K562 (cell line): ENCODE results near the gene TMEM267. TPM values are rescaled to one million over a fixed set of nuclear protein-coding genes. Genes with fewer than 3 reads are reported as not detected.

Experiments used
- ATAC-seq: fragments of 200-7000 bp; cut with Tn5 transposase; 3 replicates; pipeline ENCODE4 v1.9.1; 2020; ENCODE audit warnings: moderate library complexity
- BruUV-seq: library from RNA; stranded (reverse); fragments of 400-500 nt; replicated peaks from 2 replicates; lab custom pipeline; 2021; lab: Mats Ljungman, UMichigan
- CTCF ChIA-PET: fragments of 300-600 bp; formaldehyde crosslinking; extraction: SDS; loops from one replicate; lab custom pipeline; 2021; ENCODE audit warnings: low intra/inter-chr PET ratio; lab: Yijun Ruan, JAX
- POLR2A ChIA-PET: fragments of 300-600, 350-650 bp; sonication (Branson Sonifier 250); formaldehyde crosslinking; extraction: SDS; loops from one replicate; lab custom pipeline; 2021; ENCODE audit warnings: antibody characterized with exemption, inconsistent platforms; lab: Yijun Ruan, JAX
- DNase-seq, 4 experiments: peaks; one replicate each; pipeline versions ENCODE4 v3.0.0 to v3.0.0-alpha.2; 2011 to 2018; ENCODE audit warnings: low spot score in 3 of 4, mixed read lengths in 3 of 4; ENCODE audit errors: extremely low read depth in 1 of 4
- FAIRE-seq: peaks from 2 replicates; lab custom pipeline; 2011; peaks lifted over from hg19 to GRCh38; lab: Jason Lieb, UNC
- H2AFZ ChIP-seq: 2 replicates; pipeline ENCODE4 v1.6.0; 2011; ENCODE audit warnings: low read depth, low read length, control low read depth, inconsistent platforms
- H3K27ac ChIP-seq: fragments of 200-600 bp; 3 replicates; pipeline ENCODE4 v1.8.0; 2011; ENCODE audit warnings: low read depth, mild to moderate bottlenecking, control low read depth, inconsistent platforms, low read length, moderate library complexity, mixed read lengths; ENCODE audit errors: extremely low read depth
- H3K27me3 ChIP-seq, 2 experiments: fragments of 300-600 bp in 1 of 2; 2 replicates in 1 of 2; 3 replicates in 1 of 2; pipeline versions ENCODE4 v1.6.0 to v1.8.0; 2011; ENCODE audit warnings: inconsistent platforms in 2 of 2, low read length in 2 of 2, mild to moderate bottlenecking in 1 of 2, mixed read lengths in 1 of 2, moderate library complexity in 1 of 2; ENCODE audit not compliant: control insufficient read depth in 2 of 2, insufficient read depth in 2 of 2
- H3K36me3 ChIP-seq: fragments of 300-600 bp; 3 replicates; pipeline ENCODE4 v1.8.0; 2011; ENCODE audit warnings: mild to moderate bottlenecking, low read length, inconsistent platforms; ENCODE audit not compliant: control insufficient read depth, insufficient read depth
- H3K4me1 ChIP-seq, 2 experiments: fragments of 200-600 bp in 1 of 2; replicated peaks in 1 of 2; 2 replicates in 1 of 2; 3 replicates in 1 of 2; pipeline versions ENCODE4 v1.5.1 to v1.8.0; 2011; ENCODE audit warnings: inconsistent platforms in 2 of 2, low read length in 2 of 2, mild to moderate bottlenecking in 1 of 2, mixed read lengths in 1 of 2, moderate library complexity in 1 of 2; ENCODE audit not compliant: control insufficient read depth in 2 of 2, insufficient read depth in 2 of 2
- H3K4me2 ChIP-seq: 2 replicates; pipeline ENCODE4 v1.6.1; 2011; ENCODE audit warnings: low read length, control low read depth, inconsistent platforms, mixed read lengths; ENCODE audit not compliant: insufficient read depth
- H3K4me3 ChIP-seq: fragments of 200-600 bp; sonication (generic), shearing (Covaris generic); 2 replicates; pipeline ENCODE4 v1.5.1; 2016; ENCODE audit warnings: control low read depth, inconsistent platforms
- H3K79me2 ChIP-seq: fragments of 200-600 bp; 3 replicates; pipeline ENCODE4 v1.8.0; 2011; ENCODE audit warnings: low read length, inconsistent platforms; ENCODE audit not compliant: control insufficient read depth, insufficient read depth
- H3K9ac ChIP-seq, 2 experiments: 2 replicates each; pipeline versions ENCODE4 v1.6.0 to v1.6.1; 2011; ENCODE audit warnings: low read depth in 2 of 2, low read length in 2 of 2, control low read depth in 1 of 2, inconsistent platforms in 1 of 2, mild to moderate bottlenecking in 1 of 2, mixed read lengths in 1 of 2; ENCODE audit not compliant: insufficient read depth in 1 of 2
- H3K9me1 ChIP-seq: one replicate; pipeline ENCODE4 v1.6.0; 2011; ENCODE audit warnings: inconsistent platforms, mild to moderate bottlenecking, low read length, moderate library complexity; ENCODE audit not compliant: control insufficient read depth, insufficient read depth
- H3K9me3 ChIP-seq: replicated peaks from 2 replicates; pipeline ENCODE4 v1.5.1; 2011; ENCODE audit warnings: low read depth, low read length, inconsistent platforms; ENCODE audit not compliant: control insufficient read depth, insufficient read depth
- H4K20me1 ChIP-seq: replicated peaks from 2 replicates; pipeline ENCODE4 v1.6.1; 2011; ENCODE audit warnings: low read length, inconsistent platforms, mixed read lengths; ENCODE audit not compliant: control insufficient read depth, insufficient read depth
- CHCHD3 ChIP-seq: fragments of 250-450 bp; sonication (Bioruptor Pico); IDR thresholded peaks from 2 replicates; pipeline ENCODE4 v2.1.2; 2022; ENCODE audit warnings: mild to moderate bottlenecking
- DIDO1 ChIP-seq: fragments of 450-650 bp; IDR thresholded peaks from 2 replicates; pipeline ENCODE4 v1.6.1; 2016; ENCODE audit warnings: low read depth, missing biosample characterization, missing genetic modification characterization
- ELK1 ChIP-seq: sonication (generic); formaldehyde crosslinking; IDR thresholded peaks from 2 replicates; pipeline ENCODE4 v1.8.1; 2022; ENCODE audit warnings: missing genetic modification reagents
- HMG20A ChIP-seq: fragments of 450-650 bp; formaldehyde crosslinking; conservative IDR thresholded peaks from 2 replicates; pipeline ENCODE4 v1.4.0; 2020; ENCODE audit warnings: mild to moderate bottlenecking, mixed read lengths
- KDM5B ChIP-seq: fragments of 200-600 bp; sonication (generic); IDR thresholded peaks from 2 replicates; pipeline ENCODE4 v1.6.1; 2012; ENCODE audit warnings: low read depth, mild to moderate bottlenecking, moderate library complexity, low read length, control low read depth, inconsistent platforms; ENCODE audit not compliant: insufficient replicate concordance
- MCM5 ChIP-seq: fragments of 450-650 bp; IDR thresholded peaks from 2 replicates; pipeline ENCODE4 v1.6.1; 2016; ENCODE audit warnings: low read depth
- YBX1 ChIP-seq: fragments of 450-650 bp; IDR thresholded peaks from 2 replicates; pipeline ENCODE4 v1.7.1; 2016; ENCODE audit warnings: mild to moderate bottlenecking
- ZNF23 ChIP-seq: fragments of 250-450 bp; sonication (Bioruptor Pico); IDR thresholded peaks from 2 replicates; pipeline ENCODE4 v1.4.0; 2020; ENCODE audit warnings: mild to moderate bottlenecking
- WGBS: fragments of 100-300 bp; shearing (Covaris generic); methylation state at CpG from one replicate; pipeline ENCODE4 v1.1.6; 2016; ENCODE audit warnings: low coverage, mixed read lengths; ENCODE audit not compliant: insufficient coverage; ENCODE audit errors: missing lambda C conversion rate; 5-methylcytosine and 5-hydroxymethylcytosine counted together
- in situ Hi-C: fragments of 300-500 bp; cut with MboI; formaldehyde crosslinking; loops from 4 replicates; pipeline ENCODE4 v1.15.0; 2018; ENCODE audit warnings: inconsistent platforms, mixed read lengths
- intact Hi-C: fragments of 100-400 bp; cut with micrococcal nuclease; formaldehyde crosslinking; loops from 2 replicates; pipeline ENCODE4 v1.14.2; 2022
- polyA plus RNA-seq, 8 experiments: library from polyadenylated mRNA; depleted of rRNA in 4 of 8; stranded (reverse) in 5 of 8; unstranded in 3 of 8; fragments of >200 nt; fragmentation: Nextera tagmentation in 2 of 8; fragmentation: Illumina TruSeq in 1 of 8; extraction: Ambion mirVana in 2 of 8; extraction: Trizol in 1 of 8; gene quantifications; 2 replicates each; pipeline versions ENCODE4 v1.2.1 to v1.2.3, GENCODE V29; 2011 to 2014; ENCODE audit warnings: inconsistent platforms in 1 of 8, missing spikeins in 1 of 8
- total RNA-seq, 7 experiments: library from RNA; depleted of rRNA in 6 of 7; stranded (reverse); fragments of >200 nt in 6 of 7; fragmentation: Illumina TruSeq in 2 of 7; extraction: Trizol in 2 of 7; gene quantifications; 2 replicates each; pipeline versions ENCODE4 v1.2.1 to v1.2.3, GENCODE V29; 2011 to 2021; ENCODE audit warnings: low replicate concordance in 1 of 7
- TF ChIP-seq, protein P1 (sequence below): conservative IDR thresholded peaks from 2 replicates; pipeline ENCODE4 v1.6.1; 2011; ENCODE audit warnings: low read depth, mild to moderate bottlenecking, low read length; ENCODE audit not compliant: control insufficient read depth

The TMEM267 gene
- total and polyA plus RNA-seq, 9 of the 15 experiments (the other 6 are each of a cell fraction or from before 2014, with no cell fraction given) = 8.1 to 61.1 (median 17.8) TPM

DNA sequence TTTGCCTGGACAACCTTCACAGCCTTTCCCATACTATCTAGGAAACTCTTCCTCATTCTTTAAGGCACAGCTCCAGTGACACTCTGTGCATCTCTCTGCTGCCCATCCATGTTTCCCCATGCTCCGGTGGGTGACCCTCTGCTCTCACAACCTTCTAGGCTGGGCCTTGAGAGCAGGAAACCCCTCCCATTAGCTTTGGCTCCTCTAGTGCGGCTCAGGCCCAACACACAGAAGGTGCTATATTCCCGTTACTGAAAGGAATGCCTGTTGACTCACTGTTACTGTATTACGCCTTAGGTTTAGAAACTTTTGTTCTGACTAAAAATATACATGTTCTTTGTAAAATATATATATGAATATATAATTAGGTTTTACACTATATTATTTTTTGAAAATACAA, 63.4 kb downstream of the TMEM267 start:
- Histone ChIP-seq H3K79me2 (no peaks in the 10 kb centered on the region), H3K27ac (no peak overlapping the region), H3K27me3 (no peaks in the 10 kb centered on the region), H3K4me2 (no peak overlapping the region), H3K36me3 (no peaks in the 10 kb centered on the region), H3K9ac (no peak overlapping the region; a peak in 1 of 4 replicates), H3K9me1 (peaks cover 5% of the 10 kb centered on the region), H3K4me3 (no peak overlapping the region), H2AFZ (peak overlapping the region; percentile 59), H3K9me3 (no peaks in the 10 kb centered on the region), H3K4me1 (peaks cover 14 to 20% of the 10 kb centered on the region in 2 experiments), H4K20me1 (no peaks in the 10 kb centered on the region)
- ChIA-PET POLR2A (interaction anchor here (0.5 to 1.4 kb wide), 3 partner anchors 9 to 1202 kb away, joined by 3 to 4 read pairs (median 3); no protein-coding TSS in a partner anchor), CTCF (interaction anchor here (0.6 kb wide), 1 partner anchor 116 kb away, joined by 4 read pairs; no protein-coding TSS in a partner anchor)
- DNase-seq = peak in 1 of 4 experiments; percentile 8
- intact Hi-C loops = no loop called here
- TF ChIP-seq DIDO1 (tag) = no peak
- no peak for TF ChIP-seq ELK1 (CRISPR knock-in tag)
- no peak for TF ChIP-seq YBX1
- no peak for TF ChIP-seq ZNF23 (CRISPR knock-in tag)
- TF ChIP-seq, protein P1, sequence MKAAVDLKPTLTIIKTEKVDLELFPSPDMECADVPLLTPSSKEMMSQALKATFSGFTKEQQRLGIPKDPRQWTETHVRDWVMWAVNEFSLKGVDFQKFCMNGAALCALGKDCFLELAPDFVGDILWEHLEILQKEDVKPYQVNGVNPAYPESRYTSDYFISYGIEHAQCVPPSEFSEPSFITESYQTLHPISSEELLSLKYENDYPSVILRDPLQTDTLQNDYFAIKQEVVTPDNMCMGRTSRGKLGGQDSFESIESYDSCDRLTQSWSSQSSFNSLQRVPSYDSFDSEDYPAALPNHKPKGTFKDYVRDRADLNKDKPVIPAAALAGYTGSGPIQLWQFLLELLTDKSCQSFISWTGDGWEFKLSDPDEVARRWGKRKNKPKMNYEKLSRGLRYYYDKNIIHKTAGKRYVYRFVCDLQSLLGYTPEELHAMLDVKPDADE = no peak
- no peak for TF ChIP-seq CHCHD3 (CRISPR knock-in tag)
- no peak for TF ChIP-seq MCM5
- no peak for TF ChIP-seq KDM5B
- no peak for TF ChIP-seq HMG20A (CRISPR knock-in tag)
- no TSS peak for BruUV-seq
- WGBS = 72% methylated on average over 4 of the region's 4 CpGs
- in situ Hi-C loops = no loop called here
- FAIRE-seq = no peak
- no peak for ATAC-seq
